HepG2 (cell line): ENCODE results near the gene CACNA1F.

ENCODE experiments used
- AFF4 ChIP-seq: sonication (generic); formaldehyde crosslinking; IDR thresholded peaks from 2 replicates; pipeline ENCODE4 v1.4.0; 2020; ENCODE audit warnings: missing genetic modification reagents
- FOXM1 ChIP-seq: sonication (generic); formaldehyde crosslinking; IDR thresholded peaks from 2 replicates; pipeline ENCODE4 v1.5.0; 2020; ENCODE audit warnings: missing genetic modification reagents
- HNF1B ChIP-seq: sonication (generic); formaldehyde crosslinking; IDR thresholded peaks from 2 replicates; pipeline ENCODE4 v1.5.1; 2020; ENCODE audit warnings: mild to moderate bottlenecking, moderate library complexity, missing genetic modification reagents
- MNT ChIP-seq: fragments of 450-650 bp; IDR thresholded peaks from 2 replicates; pipeline ENCODE4 v1.6.1; 2016
- NR3C1 ChIP-seq: sonication (generic); formaldehyde crosslinking; IDR thresholded peaks from 2 replicates; pipeline ENCODE4 v1.4.0; 2020; ENCODE audit warnings: missing genetic modification reagents
- ZBTB7A ChIP-seq: sonication (generic); formaldehyde crosslinking; IDR thresholded peaks from 2 replicates; pipeline ENCODE4 v1.8.0; 2022; ENCODE audit warnings: mild to moderate bottlenecking, missing genetic modification reagents
- ZNF280D ChIP-seq: sonication (generic); formaldehyde crosslinking; IDR thresholded peaks from 2 replicates; pipeline ENCODE4 v1.5.1; 2020; ENCODE audit warnings: mild to moderate bottlenecking, missing genetic modification reagents
- TF ChIP-seq, protein P1 (sequence below): sonication (generic); formaldehyde crosslinking; IDR thresholded peaks from 2 replicates; pipeline ENCODE4 v1.4.0; 2020; ENCODE audit warnings: missing genetic modification reagents

GRCh38 chrX:49187028-49187394, 46.1 kb downstream of the CACNA1F start:
- TF ChIP-seq, protein P1, sequence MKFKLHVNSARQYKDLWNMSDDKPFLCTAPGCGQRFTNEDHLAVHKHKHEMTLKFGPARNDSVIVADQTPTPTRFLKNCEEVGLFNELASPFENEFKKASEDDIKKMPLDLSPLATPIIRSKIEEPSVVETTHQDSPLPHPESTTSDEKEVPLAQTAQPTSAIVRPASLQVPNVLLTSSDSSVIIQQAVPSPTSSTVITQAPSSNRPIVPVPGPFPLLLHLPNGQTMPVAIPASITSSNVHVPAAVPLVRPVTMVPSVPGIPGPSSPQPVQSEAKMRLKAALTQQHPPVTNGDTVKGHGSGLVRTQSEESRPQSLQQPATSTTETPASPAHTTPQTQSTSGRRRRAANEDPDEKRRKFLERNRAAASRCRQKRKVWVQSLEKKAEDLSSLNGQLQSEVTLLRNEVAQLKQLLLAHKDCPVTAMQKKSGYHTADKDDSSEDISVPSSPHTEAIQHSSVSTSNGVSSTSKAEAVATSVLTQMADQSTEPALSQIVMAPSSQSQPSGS, result no peak
- no peak for TF ChIP-seq FOXM1
- TF ChIP-seq HNF1B (CRISPR knock-in tag), result no peak
- TF ChIP-seq ZBTB7A (CRISPR knock-in tag), result no peak
- no peak for TF ChIP-seq NR3C1 (CRISPR knock-in tag)
- TF ChIP-seq AFF4 (CRISPR knock-in tag), result no peak
- TF ChIP-seq ZNF280D (CRISPR knock-in tag), result no peak
- TF ChIP-seq MNT, result no peak
